PC-9 (cell line): ENCODE measurements around the gene ITSN1.

Experiments used
- CTCF ChIP-seq: fragments of 200-600 bp; sonication (generic); conservative IDR thresholded peaks from 2 replicates; pipeline ENCODE4 v1.6.1; 2017; ENCODE audit warnings: mixed run types, antibody characterized with exemption, mild to moderate bottlenecking, moderate library complexity
- EZH2 ChIP-seq: fragments of 200-600 bp; sonication (generic); IDR thresholded peaks from 2 replicates; pipeline ENCODE4 v1.8.0; 2017; ENCODE audit warnings: antibody characterized with exemption, low read depth

GRCh38 chr21:33894736-33895288, 252.5 kb downstream of the ITSN1 start:
- TF ChIP-seq CTCF (peak; percentile 63), EZH2 (no peak)
